GM13977 (cell line): ENCODE data around the gene UTS2R.

ENCODE experiments used
- DNase-seq: peaks from one replicate; pipeline ENCODE4 v3.0.0; 2012; ENCODE audit warnings: low spot score
- in situ Hi-C: fragments of 300-500 bp; cut with MboI; formaldehyde crosslinking; loops from one replicate; pipeline ENCODE4 v1.12.0; 2022; ENCODE audit warnings: low sequenced_read_pairs, low pct_unique_long_range_greater_than_20kb, mixed read lengths, inconsistent platforms; ENCODE audit not compliant: unreplicated experiment
- TF ChIP-seq, protein P1 (sequence below): IDR thresholded peaks from 2 replicates; pipeline ENCODE4 v1.5.1; 2012; ENCODE audit warnings: mild to moderate bottlenecking, control low read depth; ENCODE audit not compliant: insufficient read depth; ENCODE audit errors: extremely low read depth, missing control alignments

UTS2R gene

DNA sequence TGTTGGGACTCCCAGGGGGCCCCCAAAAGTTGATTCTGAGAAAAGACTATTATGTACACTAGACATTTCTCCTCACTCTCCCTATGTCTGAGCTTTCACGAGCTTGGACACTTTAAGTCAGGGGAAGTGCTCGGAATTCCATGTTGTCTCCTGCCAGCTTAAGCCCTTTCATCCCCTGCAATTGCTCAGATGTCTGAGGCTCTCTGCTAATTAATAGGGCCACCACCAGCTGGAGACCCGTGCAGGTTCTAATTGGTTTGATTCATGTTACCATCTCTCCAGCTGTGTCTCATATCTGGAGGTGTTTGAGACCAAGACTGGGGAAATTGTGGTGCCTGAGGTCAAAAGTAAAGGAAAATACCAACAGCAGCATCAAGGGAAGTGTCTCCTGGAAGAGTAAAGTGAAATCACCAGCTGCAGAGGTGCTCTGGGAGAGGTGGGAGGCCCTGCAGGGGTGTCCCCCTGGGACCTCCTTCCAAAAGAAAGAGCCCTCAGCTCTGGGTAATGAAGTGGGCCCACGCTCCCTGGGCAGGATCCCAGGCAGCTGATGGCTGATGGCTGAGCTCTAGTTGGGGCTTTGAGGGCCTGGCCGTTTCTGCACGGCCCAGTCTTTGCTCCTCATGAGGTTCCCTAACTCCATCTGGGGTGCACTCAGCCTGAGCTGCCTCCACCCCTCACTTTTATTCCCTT, 5.8 kb upstream of the UTS2R start:
- DNase-seq, result no peak
- TF ChIP-seq, protein P1, sequence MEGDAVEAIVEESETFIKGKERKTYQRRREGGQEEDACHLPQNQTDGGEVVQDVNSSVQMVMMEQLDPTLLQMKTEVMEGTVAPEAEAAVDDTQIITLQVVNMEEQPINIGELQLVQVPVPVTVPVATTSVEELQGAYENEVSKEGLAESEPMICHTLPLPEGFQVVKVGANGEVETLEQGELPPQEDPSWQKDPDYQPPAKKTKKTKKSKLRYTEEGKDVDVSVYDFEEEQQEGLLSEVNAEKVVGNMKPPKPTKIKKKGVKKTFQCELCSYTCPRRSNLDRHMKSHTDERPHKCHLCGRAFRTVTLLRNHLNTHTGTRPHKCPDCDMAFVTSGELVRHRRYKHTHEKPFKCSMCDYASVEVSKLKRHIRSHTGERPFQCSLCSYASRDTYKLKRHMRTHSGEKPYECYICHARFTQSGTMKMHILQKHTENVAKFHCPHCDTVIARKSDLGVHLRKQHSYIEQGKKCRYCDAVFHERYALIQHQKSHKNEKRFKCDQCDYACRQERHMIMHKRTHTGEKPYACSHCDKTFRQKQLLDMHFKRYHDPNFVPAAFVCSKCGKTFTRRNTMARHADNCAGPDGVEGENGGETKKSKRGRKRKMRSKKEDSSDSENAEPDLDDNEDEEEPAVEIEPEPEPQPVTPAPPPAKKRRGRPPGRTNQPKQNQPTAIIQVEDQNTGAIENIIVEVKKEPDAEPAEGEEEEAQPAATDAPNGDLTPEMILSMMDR, result no peak
- in situ Hi-C loops, result no loop called here

DNA sequence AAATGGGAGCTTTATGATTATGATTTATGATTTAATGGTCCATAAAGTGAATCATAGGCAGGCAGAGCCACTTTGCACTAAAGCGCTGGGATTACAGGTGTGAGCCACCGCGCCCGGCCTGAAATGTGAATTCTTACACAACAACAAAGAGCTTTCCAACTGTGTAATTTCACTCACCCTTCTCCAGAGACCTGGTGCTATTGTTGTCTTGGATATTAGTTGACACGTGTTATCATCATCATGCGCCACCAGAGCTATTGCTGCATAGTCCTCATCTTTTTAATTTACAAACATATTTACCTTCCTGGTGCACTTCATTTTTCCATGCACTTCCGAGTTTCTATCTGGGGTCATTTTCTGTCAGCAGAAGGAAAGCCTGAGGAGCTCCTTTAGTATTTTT, 4.8 kb upstream of the UTS2R start:
- DNase-seq, result no peak

DNA sequence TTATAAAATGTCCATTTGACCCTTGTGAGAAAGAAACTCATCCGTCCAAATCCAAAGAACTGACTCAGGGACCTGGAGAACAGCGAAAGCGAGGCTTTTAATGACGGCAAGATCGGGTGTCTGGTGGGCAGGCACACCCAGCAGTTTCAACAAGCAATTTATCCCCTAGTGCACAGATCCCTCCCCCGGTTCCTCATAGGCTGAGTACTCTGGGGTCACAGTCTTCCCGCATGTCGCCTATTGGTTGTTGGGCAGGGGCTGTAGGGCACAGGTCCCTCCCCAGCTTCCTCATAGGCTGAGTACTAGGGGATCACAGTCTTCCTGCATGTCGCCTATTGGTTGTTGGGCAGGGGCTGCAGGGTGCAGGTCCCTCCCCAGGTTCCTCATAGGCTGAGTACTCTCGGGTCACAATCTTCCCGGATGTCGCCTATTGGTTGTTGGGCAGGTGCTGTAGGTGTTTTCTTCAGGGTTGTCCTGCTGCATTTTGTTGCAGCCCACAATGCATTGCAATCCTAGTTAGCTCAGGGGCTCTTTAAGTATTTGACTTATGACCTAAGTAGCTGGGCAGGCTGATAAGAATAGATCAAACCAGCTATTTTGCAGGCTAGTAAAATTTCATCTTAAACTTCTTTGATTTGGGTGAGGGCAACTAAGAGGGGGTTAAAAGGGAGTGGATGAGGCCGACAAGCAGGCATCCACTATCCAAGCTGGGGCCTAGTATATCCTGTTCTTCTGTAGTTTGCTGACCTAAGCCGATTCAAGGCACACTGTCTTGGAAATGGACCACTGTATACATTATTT, 3.6 kb upstream of the UTS2R start:
- in situ Hi-C loops, result no loop called here
- no peak for DNase-seq
- TF ChIP-seq, protein P1, result no peak

More for the DNA sequence above, 4.8 kb upstream of the UTS2R start:
- TF ChIP-seq, protein P1, result no peak
- in situ Hi-C loops, result no loop called here

DNA sequence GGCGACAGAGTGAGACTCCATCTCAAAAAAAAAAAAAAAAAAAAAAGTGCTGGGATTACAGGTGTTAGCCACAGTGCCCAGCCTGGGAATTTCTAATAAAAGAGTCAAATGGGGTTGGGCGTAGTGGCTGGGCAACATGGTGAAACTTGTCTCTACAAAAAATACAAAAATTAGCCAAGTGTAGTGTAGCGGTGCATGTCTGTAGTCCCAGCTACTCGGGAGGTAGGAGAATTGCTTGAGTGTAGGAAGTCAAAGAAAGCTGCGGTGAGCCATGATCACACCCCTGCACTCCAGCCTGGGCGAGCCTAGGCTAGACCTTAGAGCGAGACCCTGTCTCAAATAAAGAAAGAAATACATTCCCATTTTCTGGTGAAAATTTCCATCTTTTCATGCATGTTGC, 2.4 kb upstream of the UTS2R start:
- TF ChIP-seq, protein P1, result no peak
- in situ Hi-C loops, result no loop called here

DNA sequence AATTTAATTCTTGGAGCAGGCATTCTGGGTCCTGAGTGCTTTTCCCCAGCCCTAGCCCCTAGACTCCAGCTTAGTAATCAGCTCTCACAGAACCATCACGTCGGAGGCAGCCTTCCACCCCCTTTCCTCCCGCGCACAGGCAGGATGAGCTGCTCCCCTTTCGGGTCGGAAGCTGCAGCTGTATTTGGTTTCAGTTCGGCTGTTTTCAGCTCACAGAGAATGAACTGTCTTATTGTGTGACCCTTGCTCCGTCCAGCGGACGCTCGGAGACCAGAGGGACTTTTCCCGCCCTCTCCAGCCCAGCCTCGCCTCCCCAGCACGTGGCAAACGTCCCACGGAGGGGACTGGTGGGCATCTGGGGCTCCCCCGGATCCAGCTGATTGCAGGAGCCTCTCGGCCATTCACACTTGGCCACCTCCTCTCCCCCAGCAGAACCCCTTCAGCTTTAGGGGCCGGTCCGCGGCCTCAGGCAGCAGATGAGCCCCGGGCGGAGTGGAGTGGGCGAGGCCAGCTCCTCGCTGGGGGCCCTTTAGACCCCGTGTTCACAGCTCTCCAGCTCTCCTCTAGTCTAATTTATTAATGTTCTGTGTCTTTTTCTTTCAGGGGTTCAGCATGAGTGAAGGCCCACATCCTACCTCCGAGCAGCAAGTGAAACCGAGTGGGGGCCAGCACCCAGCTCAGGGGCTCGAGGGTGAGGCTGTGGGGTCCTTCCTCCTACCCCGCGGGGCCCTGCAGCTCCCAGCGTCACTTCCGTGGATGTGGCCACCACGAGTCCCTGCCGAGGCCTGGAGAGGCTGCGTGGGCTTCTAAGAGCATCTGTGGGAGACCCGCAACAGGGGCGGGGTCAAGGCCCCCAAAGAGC, 863 bp upstream of the UTS2R start:
- TF ChIP-seq, protein P1, result no peak
- in situ Hi-C loops, result no loop called here
- no peak for DNase-seq

More for the DNA sequence above, 2.4 kb upstream of the UTS2R start:
- DNase-seq, result no peak
